Ecto neural progenitor cell (in vitro differentiated cells): Measurements from ENCODE around the gene GAGE12H.
"Not testable (repeated sequence)": the region's sequence is repeated elsewhere in the genome, so short reads cannot be mapped to it uniquely, and the experiment has no call there.

Experiments used
- DNase-seq: peaks from one replicate; pipeline ENCODE4 v3.0.0-alpha.2; 2018; ENCODE audit warnings: low spot score

GAGE12H gene, protein sequence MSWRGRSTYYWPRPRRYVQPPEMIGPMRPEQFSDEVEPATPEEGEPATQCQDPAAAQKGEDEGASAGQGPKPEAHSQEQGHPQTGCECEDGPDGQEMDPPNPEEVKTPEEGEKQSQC

DNA sequence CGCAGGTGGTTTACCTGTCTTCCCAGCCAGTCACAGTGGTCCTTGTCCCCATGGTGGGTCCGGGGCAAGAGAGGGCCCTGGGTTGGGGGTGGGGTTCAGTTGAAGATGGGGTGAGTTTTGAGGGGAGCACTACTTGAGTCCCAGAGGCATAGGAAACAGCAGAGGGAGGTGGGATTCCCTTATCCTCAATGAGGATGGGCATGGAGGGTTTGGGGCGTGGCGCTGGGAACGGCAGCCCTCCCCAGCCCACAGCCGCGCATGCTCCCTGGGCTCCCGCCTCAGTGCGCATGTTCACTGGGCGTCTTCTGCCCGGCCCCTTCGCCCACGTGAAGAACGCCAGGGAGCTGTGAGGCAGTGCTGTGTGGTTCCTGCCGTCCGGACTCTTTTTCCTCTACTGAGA, at the start of gene GAGE12H:
TSS of gene GAGE12H (plus strand) at position 301 of the 400 bp plus-strand sequence. CDS start 1,155 bp downstream, outside the sequence.
- DNase-seq: not testable (repeated sequence)

DNA sequence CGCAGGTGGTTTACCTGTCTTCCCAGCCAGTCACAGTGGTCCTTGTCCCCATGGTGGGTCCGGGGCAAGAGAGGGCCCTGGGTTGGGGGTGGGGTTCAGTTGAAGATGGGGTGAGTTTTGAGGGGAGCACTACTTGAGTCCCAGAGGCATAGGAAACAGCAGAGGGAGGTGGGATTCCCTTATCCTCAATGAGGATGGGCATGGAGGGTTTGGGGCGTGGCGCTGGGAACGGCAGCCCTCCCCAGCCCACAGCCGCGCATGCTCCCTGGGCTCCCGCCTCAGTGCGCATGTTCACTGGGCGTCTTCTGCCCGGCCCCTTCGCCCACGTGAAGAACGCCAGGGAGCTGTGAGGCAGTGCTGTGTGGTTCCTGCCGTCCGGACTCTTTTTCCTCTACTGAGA, 47.9 kb upstream of the GAGE12H start, which contains the start of gene GAGE12C:
TSS of gene GAGE12C (plus strand) at position 301 of the 400 bp plus-strand sequence. CDS start 1,155 bp downstream, outside the sequence.
- DNase-seq: not testable (repeated sequence)

DNA sequence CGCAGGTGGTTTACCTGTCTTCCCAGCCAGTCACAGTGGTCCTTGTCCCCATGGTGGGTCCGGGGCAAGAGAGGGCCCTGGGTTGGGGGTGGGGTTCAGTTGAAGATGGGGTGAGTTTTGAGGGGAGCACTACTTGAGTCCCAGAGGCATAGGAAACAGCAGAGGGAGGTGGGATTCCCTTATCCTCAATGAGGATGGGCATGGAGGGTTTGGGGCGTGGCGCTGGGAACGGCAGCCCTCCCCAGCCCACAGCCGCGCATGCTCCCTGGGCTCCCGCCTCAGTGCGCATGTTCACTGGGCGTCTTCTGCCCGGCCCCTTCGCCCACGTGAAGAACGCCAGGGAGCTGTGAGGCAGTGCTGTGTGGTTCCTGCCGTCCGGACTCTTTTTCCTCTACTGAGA, 38.3 kb upstream of the GAGE12H start, which contains the start of gene GAGE12D:
TSS of gene GAGE12D (plus strand) at position 301 of the 400 bp plus-strand sequence. CDS start 1,155 bp downstream, outside the sequence.
- DNase-seq: not testable (repeated sequence)

DNA sequence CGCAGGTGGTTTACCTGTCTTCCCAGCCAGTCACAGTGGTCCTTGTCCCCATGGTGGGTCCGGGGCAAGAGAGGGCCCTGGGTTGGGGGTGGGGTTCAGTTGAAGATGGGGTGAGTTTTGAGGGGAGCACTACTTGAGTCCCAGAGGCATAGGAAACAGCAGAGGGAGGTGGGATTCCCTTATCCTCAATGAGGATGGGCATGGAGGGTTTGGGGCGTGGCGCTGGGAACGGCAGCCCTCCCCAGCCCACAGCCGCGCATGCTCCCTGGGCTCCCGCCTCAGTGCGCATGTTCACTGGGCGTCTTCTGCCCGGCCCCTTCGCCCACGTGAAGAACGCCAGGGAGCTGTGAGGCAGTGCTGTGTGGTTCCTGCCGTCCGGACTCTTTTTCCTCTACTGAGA, 28.8 kb upstream of the GAGE12H start, which contains the start of gene GAGE12E:
TSS of gene GAGE12E (plus strand) at position 301 of the 400 bp plus-strand sequence. CDS start 1,155 bp downstream, outside the sequence.
- not testable (repeated sequence) for DNase-seq

DNA sequence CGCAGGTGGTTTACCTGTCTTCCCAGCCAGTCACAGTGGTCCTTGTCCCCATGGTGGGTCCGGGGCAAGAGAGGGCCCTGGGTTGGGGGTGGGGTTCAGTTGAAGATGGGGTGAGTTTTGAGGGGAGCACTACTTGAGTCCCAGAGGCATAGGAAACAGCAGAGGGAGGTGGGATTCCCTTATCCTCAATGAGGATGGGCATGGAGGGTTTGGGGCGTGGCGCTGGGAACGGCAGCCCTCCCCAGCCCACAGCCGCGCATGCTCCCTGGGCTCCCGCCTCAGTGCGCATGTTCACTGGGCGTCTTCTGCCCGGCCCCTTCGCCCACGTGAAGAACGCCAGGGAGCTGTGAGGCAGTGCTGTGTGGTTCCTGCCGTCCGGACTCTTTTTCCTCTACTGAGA, 19.2 kb upstream of the GAGE12H start, which contains the start of gene GAGE12F:
TSS of gene GAGE12F (plus strand) at position 301 of the 400 bp plus-strand sequence. CDS start 1,155 bp downstream, outside the sequence.
- not testable (repeated sequence) for DNase-seq

DNA sequence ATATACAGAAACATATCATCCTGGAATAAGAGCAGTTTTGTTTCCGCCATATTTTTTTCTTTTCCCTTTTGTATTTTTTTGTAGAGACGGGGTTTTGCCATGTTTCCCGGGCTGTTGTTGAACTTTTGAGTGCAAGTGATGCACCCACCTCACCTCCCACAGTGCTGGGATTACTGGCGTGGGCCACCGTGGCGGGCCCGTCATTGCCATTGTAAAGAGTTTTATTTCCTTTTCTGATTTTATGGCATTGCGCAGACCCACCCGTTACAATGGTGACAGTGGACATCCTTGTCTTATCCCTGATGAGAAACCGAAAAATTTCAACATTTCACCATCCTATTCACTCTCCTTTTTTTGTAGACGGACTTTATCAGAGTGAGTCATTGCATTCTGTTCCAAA, 11.0 kb upstream of the GAGE12H start:
- DNase-seq: not testable (repeated sequence)

DNA sequence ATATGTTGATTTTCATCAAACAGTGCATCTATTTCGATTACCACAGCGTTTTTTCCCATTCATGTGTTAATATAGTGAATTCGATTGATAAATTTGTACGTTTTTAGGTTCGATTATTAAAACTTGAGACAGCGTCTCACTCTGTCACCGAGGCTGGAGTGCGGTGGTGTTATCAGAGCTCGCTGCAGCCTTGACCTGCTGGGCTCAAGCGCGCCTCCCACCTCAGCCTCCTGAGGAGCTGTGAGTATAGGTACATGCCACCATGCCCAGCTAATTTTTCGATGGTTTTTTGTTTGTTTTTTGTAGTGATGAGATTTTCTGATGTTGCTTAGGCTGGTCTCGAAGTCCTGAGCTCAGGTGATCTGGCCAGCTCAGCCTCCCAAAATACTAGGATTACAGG, 10.6 kb upstream of the GAGE12H start:
- DNase-seq: not testable (repeated sequence)

DNA sequence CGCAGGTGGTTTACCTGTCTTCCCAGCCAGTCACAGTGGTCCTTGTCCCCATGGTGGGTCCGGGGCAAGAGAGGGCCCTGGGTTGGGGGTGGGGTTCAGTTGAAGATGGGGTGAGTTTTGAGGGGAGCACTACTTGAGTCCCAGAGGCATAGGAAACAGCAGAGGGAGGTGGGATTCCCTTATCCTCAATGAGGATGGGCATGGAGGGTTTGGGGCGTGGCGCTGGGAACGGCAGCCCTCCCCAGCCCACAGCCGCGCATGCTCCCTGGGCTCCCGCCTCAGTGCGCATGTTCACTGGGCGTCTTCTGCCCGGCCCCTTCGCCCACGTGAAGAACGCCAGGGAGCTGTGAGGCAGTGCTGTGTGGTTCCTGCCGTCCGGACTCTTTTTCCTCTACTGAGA, 9.6 kb upstream of the GAGE12H start, which contains the start of gene GAGE12G:
TSS of gene GAGE12G (plus strand) at position 301 of the 400 bp plus-strand sequence. CDS start 1,155 bp downstream, outside the sequence.
- DNase-seq: not testable (repeated sequence)

DNA sequence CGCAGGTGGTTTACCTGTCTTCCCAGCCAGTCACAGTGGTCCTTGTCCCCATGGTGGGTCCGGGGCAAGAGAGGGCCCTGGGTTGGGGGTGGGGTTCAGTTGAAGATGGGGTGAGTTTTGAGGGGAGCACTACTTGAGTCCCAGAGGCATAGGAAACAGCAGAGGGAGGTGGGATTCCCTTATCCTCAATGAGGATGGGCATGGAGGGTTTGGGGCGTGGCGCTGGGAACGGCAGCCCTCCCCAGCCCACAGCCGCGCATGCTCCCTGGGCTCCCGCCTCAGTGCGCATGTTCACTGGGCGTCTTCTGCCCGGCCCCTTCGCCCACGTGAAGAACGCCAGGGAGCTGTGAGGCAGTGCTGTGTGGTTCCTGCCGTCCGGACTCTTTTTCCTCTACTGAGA, 9.4 kb downstream of the GAGE12H start, which contains the start of gene GAGE2A:
TSS of gene GAGE2A (plus strand) at position 301 of the 400 bp plus-strand sequence. CDS start 1,155 bp downstream, outside the sequence.
- not testable (repeated sequence) for DNase-seq

DNA sequence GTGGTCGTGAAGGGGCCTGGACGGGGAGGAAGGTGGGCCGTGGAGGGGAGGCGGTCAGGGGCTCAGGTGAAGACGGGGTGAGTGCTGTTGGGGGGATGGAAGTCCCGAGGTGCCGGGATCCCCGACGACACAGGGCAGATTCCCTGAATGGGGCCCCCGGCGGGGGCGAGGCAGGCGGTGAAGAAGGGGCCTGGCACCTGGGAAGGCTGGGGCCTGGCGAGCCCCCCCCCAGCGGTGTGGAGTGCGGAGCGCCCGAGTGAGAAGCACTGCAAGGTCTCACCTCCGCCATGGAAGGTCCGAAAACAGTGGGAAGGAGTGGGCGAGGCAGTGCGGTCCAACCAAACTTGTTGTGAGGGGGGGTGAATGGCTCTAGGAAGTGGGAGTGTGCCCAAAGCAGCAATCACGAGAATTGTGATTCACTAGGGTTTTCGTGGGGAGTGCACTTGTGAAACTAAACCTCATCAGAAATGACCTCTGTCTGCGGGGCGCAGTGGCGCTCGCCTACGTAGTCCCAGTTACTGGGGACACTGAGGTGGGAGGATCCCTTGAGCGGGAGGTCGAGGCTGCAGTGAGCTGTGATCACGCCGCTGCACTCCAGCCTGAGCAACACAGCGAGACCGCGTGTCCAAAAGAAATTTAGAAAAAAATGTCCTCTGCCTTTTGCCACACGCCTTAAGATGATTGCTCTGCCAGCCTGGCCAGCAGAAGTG, 10.2 kb downstream of the GAGE12H start:
- DNase-seq: not testable (repeated sequence)

DNA sequence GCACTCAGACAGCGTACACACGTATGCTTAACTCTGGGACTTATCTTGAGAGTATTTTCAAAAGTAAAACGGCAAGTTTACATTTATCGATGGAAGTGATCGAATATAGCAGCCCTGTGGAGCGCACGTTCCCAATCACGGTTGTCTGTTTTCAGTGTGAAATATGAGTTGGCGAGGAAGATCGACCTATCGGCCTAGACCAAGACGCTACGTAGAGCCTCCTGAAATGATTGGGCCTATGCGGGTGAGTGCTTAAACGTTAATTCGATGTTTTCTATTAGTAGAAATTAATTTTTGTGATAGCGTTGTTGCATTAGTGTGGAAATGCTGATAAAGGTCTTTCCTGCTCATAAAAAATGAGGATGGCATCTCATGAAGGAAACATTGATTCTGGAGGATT, 10.7 kb downstream of the GAGE12H start:
- not testable (repeated sequence) for DNase-seq

DNA sequence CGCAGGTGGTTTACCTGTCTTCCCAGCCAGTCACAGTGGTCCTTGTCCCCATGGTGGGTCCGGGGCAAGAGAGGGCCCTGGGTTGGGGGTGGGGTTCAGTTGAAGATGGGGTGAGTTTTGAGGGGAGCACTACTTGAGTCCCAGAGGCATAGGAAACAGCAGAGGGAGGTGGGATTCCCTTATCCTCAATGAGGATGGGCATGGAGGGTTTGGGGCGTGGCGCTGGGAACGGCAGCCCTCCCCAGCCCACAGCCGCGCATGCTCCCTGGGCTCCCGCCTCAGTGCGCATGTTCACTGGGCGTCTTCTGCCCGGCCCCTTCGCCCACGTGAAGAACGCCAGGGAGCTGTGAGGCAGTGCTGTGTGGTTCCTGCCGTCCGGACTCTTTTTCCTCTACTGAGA, 19.0 kb downstream of the GAGE12H start, which contains the start of gene GAGE1:
TSS of gene GAGE1 (plus strand) at position 301 of the 400 bp plus-strand sequence. CDS start 1,155 bp downstream, outside the sequence.
- DNase-seq: not testable (repeated sequence)

DNA sequence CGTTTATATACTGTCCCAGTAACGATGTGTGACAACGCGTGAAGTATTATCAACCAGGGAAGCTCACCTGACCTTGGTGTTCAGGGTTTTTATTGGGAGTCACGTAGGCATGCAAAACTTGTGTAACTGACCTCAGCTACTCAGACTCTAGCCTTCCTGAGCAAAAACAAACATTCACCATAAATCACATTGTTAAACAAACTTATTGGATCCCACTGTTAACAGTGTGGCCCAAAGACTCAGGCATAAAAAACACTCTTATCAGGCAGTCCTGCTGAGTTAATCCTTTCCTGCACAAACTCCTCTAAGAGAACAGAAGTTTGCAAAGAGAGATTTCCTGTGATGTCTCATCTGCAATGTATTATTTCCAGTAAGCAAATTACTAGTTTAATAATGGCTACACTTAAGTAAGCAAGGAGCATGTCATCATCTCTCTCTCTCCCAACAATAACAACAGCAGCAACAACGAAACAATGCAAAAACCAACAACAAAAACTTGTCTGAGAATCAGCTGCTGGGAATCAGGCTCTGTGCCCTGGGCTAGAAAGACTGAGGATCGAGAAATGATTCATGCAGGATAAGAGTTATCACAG, 31.1 kb downstream of the GAGE12H start:
- DNase-seq: no peak

DNA sequence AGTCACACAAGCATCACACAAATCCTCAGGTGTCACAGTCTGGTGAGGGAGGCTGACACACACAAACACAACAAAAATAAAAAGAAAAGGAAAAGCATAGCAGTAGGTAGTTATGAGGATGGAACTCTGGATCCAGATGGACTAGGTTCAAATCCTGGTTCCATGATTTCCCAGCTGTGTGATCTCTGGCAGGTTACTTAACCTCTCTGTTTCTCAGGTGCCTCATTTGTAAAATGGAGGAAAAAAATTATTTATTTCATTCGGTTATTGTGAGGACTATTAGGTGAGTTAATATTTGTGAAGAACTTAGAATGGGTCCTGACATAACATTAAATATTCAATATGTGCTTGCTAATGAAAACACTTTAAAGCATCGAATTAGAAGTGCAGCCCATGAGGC, 38.8 kb downstream of the GAGE12H start:
- DNase-seq: no peak

DNA sequence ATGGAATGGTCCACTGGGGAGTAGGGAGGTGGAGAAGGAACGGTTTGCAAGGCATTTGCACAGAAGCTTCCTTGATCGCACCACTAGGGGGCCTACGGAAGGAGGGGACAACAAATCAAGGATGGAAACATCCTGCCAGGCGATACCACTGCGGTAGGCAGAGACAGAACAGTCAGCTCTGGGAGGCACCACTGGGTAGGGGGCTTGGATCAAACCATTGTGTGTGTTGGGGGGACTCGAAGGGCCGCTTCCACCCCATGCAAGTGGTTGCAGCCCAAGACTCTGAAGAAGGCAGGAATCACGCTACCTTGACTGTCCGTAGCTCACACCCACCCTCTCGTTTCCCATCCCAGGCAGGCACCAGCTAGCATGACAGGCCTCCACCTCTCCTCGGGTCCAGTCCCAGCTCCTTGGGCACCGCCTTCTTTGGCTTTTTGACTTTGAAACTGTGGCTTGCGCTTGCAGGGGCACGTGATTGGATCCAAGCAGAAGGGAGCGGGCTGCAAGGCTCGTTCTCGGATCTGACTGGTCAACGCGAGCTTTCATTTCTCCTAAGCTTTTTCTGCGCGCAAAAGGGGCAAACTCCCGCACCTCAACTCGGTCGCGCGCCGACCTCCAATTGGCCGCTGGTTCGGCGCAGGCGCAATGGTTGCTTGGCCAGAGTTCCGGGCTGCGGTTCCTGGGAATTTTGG, 47.5 kb downstream of the GAGE12H start:
- DNase-seq: no peak
